ENCODE results near the gene LTA. TPM values are rescaled to one million over a fixed set of nuclear protein-coding genes. Genes with fewer than 3 reads are reported as not detected.

LTA gene
- total and polyA plus RNA-seq, 4 donors: 0.05 TPM; not detected in 3

- TF ChIP-seq, protein P1, sequence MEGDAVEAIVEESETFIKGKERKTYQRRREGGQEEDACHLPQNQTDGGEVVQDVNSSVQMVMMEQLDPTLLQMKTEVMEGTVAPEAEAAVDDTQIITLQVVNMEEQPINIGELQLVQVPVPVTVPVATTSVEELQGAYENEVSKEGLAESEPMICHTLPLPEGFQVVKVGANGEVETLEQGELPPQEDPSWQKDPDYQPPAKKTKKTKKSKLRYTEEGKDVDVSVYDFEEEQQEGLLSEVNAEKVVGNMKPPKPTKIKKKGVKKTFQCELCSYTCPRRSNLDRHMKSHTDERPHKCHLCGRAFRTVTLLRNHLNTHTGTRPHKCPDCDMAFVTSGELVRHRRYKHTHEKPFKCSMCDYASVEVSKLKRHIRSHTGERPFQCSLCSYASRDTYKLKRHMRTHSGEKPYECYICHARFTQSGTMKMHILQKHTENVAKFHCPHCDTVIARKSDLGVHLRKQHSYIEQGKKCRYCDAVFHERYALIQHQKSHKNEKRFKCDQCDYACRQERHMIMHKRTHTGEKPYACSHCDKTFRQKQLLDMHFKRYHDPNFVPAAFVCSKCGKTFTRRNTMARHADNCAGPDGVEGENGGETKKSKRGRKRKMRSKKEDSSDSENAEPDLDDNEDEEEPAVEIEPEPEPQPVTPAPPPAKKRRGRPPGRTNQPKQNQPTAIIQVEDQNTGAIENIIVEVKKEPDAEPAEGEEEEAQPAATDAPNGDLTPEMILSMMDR (IDR thresholded peaks at IDR 0.05; ENCODE audit: low read depth, low read length, missing input control): no peak
- TF ChIP-seq, protein P2, sequence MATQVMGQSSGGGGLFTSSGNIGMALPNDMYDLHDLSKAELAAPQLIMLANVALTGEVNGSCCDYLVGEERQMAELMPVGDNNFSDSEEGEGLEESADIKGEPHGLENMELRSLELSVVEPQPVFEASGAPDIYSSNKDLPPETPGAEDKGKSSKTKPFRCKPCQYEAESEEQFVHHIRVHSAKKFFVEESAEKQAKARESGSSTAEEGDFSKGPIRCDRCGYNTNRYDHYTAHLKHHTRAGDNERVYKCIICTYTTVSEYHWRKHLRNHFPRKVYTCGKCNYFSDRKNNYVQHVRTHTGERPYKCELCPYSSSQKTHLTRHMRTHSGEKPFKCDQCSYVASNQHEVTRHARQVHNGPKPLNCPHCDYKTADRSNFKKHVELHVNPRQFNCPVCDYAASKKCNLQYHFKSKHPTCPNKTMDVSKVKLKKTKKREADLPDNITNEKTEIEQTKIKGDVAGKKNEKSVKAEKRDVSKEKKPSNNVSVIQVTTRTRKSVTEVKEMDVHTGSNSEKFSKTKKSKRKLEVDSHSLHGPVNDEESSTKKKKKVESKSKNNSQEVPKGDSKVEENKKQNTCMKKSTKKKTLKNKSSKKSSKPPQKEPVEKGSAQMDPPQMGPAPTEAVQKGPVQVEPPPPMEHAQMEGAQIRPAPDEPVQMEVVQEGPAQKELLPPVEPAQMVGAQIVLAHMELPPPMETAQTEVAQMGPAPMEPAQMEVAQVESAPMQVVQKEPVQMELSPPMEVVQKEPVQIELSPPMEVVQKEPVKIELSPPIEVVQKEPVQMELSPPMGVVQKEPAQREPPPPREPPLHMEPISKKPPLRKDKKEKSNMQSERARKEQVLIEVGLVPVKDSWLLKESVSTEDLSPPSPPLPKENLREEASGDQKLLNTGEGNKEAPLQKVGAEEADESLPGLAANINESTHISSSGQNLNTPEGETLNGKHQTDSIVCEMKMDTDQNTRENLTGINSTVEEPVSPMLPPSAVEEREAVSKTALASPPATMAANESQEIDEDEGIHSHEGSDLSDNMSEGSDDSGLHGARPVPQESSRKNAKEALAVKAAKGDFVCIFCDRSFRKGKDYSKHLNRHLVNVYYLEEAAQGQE (IDR thresholded peaks at IDR 0.05): no peak
These were observed 20.3 kb downstream of the LTA start (continued) for GRCh38 chr6:31592396-31592771.

- no peaks in the 10 kb centered on the region for H3K36me3 ChIP-seq (ENCODE audit: control insufficient read depth in 4 of 4, insufficient read depth in 3 of 4, low read depth in 1 of 4, low read length in 3 of 4)
- no peaks in the 10 kb centered on the region for H3K9me3 ChIP-seq (ENCODE audit: control insufficient read depth in 4 of 4, low read length in 3 of 4)
- WGBS: 20% methylated on average over 2 of the region's 2 CpGs
- DNase-seq (ENCODE audit: low spot score): no peak
- no peak overlapping the region for H3K27ac ChIP-seq (ENCODE audit: low read depth in 1 of 2, low read length in 2 of 2)
- no peaks in the 10 kb centered on the region for H3K27me3 ChIP-seq (ENCODE audit: control insufficient read depth in 4 of 4, insufficient read depth in 4 of 4, low read length in 3 of 4)
- no peak overlapping the region for H3K4me3 ChIP-seq (ENCODE audit: low read depth in 1 of 3, low read length in 3 of 3)
- TF ChIP-seq, protein P1 (IDR thresholded peaks at IDR 0.05; ENCODE audit: low read depth, low read length, missing input control): peak; percentile 33
- no peak for TF ChIP-seq SP1 (IDR thresholded peaks at IDR 0.05)
- peak; percentile 56 to 69 for TF ChIP-seq RAD21 (IDR thresholded peaks at IDR 0.05)
- no peak for TF ChIP-seq EGR1 (IDR thresholded peaks at IDR 0.05; ENCODE audit: low read depth in 2 of 2)
- TF ChIP-seq ATF3 (IDR thresholded peaks at IDR 0.05): no peak
- no peak for TF ChIP-seq FOXA1 (IDR thresholded peaks at IDR 0.05)
- no peak for TF ChIP-seq RXRA (IDR thresholded peaks at IDR 0.05)
- no peak for TF ChIP-seq YY1 (IDR thresholded peaks at IDR 0.05)
- no peak for TF ChIP-seq NR2F2 (IDR thresholded peaks at IDR 0.05)
- TF ChIP-seq, protein P3, sequence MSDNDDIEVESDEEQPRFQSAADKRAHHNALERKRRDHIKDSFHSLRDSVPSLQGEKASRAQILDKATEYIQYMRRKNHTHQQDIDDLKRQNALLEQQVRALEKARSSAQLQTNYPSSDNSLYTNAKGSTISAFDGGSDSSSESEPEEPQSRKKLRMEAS (IDR thresholded peaks at IDR 0.05): no peak
- TF ChIP-seq FOXA2 (IDR thresholded peaks at IDR 0.05): no peak
- TF ChIP-seq JUND (IDR thresholded peaks at IDR 0.05): no peak
- no peak for TF ChIP-seq ZBTB33 (IDR thresholded peaks at IDR 0.05)
- no peak for TF ChIP-seq HNF4G (IDR thresholded peaks at IDR 0.05)
- TF ChIP-seq, protein P2 (IDR thresholded peaks at IDR 0.05): no peak
- TF ChIP-seq TAF1 (conservative IDR thresholded peaks at IDR 0.05): no peak
- TF ChIP-seq GABPA (IDR thresholded peaks at IDR 0.05 in 1 of 2, conservative IDR thresholded peaks at IDR 0.05 in 1 of 2): no peak
- H3K9ac ChIP-seq (ENCODE audit: low read depth in 1 of 2, low read length in 2 of 2): no peak overlapping the region
- peaks cover 0 to 6% (median 4%) of the 10 kb centered on the region in 4 donors for H3K4me1 ChIP-seq (ENCODE audit: control insufficient read depth in 4 of 4, insufficient read depth in 4 of 4, low read length in 3 of 4)
These were observed 24.9 kb downstream of the LTA start for GRCh38 chr6:31597006-31597405.

All from liver (tissue), 9 donors.